ENCODE results near the gene SERTAD2.

Gene SERTAD2

GRCh38 chr2:64595397-64596176 lies 58.1 kb downstream of the SERTAD2 start:
- intact Hi-C loops (cut with DNase I), result loop anchor here (2.0 kb wide), 1 partner anchor 269 kb away; no protein-coding TSS in a partner anchor
- no peak for DNase-seq

DNA sequence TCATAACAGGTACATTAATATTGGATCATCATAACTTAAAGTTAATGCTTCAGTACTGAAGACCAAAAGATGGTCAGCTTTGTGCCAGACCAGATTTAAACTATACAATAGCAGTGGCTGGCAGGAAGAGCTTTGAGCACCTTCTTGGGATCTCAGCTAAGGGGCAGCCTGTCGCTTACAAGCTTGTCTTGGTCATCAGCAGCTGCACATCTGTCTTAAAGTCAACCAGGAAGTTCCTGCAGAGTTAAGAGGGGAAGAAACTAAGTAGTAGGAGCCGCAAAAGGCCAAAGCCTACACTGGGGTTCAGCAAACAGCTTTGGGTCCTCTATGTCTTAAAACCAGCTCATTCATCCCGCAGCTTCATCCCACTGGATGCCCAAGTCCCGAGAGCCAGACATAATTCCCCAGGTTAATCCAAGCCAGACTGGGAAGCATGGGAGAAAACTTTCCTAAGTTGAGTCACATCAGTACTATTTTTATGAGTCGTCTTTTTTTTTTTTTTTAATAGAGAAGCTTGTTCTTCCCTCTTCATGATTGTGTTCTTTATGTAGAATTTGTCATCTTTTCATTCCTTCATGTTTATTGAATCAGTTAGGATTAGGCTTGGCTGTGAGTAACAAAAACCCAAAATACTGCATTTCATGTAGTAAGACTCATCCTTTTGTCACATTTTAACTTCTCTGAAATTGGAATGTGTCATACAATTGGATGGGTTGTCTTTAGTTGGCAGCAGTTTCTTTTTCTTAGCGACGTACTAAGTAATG lies 59.3 kb downstream of the SERTAD2 start:
- no peak for DNase-seq
- intact Hi-C loops (cut with DNase I), result loop anchor here (2.0 kb wide), 1 partner anchor 270 kb away; no protein-coding TSS in a partner anchor

DNA sequence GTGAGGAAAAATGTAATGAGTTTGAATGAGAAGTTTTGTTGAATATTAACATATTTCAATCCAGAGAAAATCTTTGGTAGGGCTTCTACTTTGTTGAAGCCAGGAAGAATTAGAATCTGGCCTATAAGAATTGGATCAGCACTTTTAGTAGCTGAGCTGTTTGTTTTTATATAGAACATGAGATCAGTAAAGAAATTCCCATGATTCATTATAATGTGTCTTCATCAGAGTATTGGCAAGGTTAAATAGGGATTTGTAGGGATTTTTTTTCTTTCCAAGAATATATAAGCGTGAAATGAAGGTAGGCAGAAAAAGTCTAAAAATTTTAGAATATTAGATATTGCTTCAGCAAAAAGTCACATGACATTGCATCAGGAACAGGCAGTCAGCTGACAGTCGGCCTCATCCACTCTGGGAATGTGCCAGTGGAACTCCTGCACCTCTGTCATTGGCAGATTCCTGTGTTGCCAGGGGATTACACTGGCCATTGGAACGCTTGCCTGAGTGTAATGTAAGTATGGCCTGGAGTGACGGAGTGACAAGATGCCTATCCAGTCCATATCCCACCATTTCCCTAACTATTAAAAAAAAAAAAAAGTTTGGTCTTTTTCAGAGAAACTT lies 60.6 kb downstream of the SERTAD2 start:
- no peak for DNase-seq
- intact Hi-C loops (cut with DNase I), result no loop called here

DNA sequence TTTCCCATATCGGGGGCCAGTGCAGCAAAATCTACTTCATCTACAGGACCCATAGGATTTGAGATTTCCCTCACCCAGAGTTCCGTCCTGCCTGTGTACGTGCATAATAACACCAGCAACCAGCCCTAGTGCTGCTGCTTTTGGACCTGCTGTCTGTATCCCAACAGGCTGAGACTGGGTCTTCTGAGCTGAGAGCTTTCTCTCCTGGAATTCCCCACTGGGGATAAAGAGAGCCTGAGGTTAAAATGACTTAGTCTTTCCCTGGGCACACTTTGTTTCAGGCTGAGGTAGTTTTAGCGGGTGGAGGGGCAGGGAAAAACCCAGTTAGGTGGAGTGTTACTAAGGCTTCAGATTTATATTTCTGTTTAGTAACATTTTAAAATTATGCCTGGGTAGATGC lies 62.5 kb downstream of the SERTAD2 start:
- intact Hi-C loops (cut with DNase I), result no loop called here
- DNase-seq, result no peak

GRCh38 chr2:64587561-64587960 lies 66.2 kb downstream of the SERTAD2 start:
- intact Hi-C loops (cut with DNase I), result loop anchor here (2.0 kb wide), 1 partner anchor 279 kb away; no protein-coding TSS in a partner anchor
- DNase-seq, result no peak

DNA sequence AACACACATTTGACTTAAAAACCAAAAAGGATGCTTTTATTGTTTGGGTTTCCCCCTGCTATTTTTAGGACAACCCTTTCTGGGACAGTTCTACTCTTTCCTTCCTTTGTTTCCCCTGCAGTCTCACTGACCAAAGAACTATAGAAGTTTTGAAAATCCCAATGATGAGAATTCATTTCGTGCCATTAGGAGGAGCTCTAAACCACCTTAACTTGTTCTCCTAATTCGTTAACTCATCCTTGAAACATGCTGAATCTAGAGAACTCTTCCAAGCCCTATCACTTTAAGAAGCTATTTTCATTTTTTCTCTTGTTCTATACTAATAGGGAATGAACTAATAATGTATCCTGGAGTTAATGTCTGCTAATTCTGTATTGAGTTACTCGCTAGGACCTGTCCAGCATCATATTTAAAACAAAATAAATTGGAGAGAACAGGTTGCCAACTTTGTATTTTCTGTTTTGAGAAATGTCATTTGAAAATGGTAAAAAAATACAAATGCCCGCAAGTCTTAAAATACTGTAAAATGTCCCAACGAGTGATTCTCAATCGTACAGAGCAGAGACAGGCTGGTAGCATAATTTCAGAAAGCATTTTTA lies 66.7 kb downstream of the SERTAD2 start:
- intact Hi-C loops (cut with DNase I), result loop anchor here (2.0 kb wide), 1 partner anchor 280 kb away; no protein-coding TSS in a partner anchor
- DNase-seq, result no peak

GRCh38 chr2:64586054-64586453 lies 67.7 kb downstream of the SERTAD2 start:
- no peak for DNase-seq
- intact Hi-C loops (cut with DNase I), result loop anchor here (2.0 kb wide), 1 partner anchor 281 kb away; no protein-coding TSS in a partner anchor

DNA sequence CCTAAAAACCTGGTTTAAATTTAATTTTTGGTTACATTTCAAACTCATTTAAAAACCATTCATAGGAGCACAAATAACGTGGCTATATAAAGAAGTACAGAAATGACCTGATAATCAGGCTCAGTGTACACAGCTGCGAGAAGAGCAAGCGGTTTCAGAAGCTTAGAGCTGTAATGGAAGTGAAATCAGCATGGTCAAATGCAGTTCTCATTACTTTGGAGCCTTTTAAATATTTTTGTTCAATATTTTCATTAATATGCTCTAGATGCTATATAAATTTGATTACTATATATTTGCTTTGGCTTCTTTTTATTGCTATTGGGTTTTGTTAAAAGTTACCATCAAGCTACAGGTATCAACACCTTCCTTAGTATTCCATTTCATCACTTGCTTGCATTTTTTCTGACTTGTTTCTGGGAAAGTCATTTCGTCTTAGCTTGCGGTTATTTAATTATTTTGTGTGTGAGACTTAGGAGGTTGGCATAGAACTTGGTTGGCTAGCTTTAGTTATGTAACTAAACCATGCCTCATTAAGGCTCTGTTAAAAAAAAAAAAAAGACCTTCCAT lies 70.9 kb downstream of the SERTAD2 start:
- intact Hi-C loops (cut with DNase I), result no loop called here
- DNase-seq, result no peak

GRCh38 chr2:64581777-64582539 lies 71.8 kb downstream of the SERTAD2 start:
- intact Hi-C loops (cut with DNase I), result no loop called here

More at GRCh38 chr2:64581777-64582539, 71.8 kb downstream of the SERTAD2 start:
- no peak for DNase-seq

Measured in posterior cingulate gyrus (tissue), 11 donors.